ENCODE measurements around the gene CNTNAP4. TPM values are rescaled to one million over a fixed set of nuclear protein-coding genes. Genes with fewer than 3 reads are reported as not detected.

The CNTNAP4 gene
- total RNA-seq, 1 experiment from 2014 or later, result not detected

GRCh38 chr16:76450890-76451289 is 173.7 kb downstream of the CNTNAP4 start:
- no peaks in the 10 kb centered on the region for H3F3A ChIP-seq (ENCODE audit: insufficient read depth, low read depth)
- no peak overlapping the region for H3K27ac ChIP-seq
- no TSS peak for BruUV-seq (replicated peaks)
- no peaks in the 10 kb centered on the region for H3K9me2 ChIP-seq (ENCODE audit: insufficient read depth)
- H3K4me3 ChIP-seq, result no peak overlapping the region
- H2AFZ ChIP-seq, result no peak overlapping the region
- intact Hi-C loops (cut with micrococcal nuclease; ENCODE audit: unreplicated experiment), result no loop called here
- POLR2A ChIA-PET (ENCODE audit: unreplicated experiment), result no interaction called here
- H3K4me2 ChIP-seq, result no peak overlapping the region
- H3K36me3 ChIP-seq (ENCODE audit: low read depth), result no peaks in the 10 kb centered on the region
- no peaks in the 10 kb centered on the region for H3K4me1 ChIP-seq (replicated peaks; ENCODE audit: insufficient read depth)
- no peaks in the 10 kb centered on the region; the same call in 1 of the 2 replicates for H3K27me3 ChIP-seq (ENCODE audit: insufficient read depth, low read depth)
- TF ChIP-seq CTCF (conservative IDR thresholded peaks at IDR 0.05) (no peak), EZH2 (IDR thresholded peaks at IDR 0.05; ENCODE audit: low read depth) (no peak)
- H3K79me2 ChIP-seq (ENCODE audit: low read depth), result no peaks in the 10 kb centered on the region
- H3K9me3 ChIP-seq (ENCODE audit: insufficient read depth, low read depth), result no peaks in the 10 kb centered on the region
- no peaks in the 10 kb centered on the region for H4K20me1 ChIP-seq (ENCODE audit: insufficient read depth)
- CTCF ChIA-PET, result no interaction called here
- no peak for DNase-seq

- H3K4me2 ChIP-seq, result no peak overlapping the region
- POLR2A ChIA-PET (ENCODE audit: unreplicated experiment), result no interaction called here
- no peaks in the 10 kb centered on the region for H3F3A ChIP-seq (ENCODE audit: insufficient read depth, low read depth)
- CTCF ChIA-PET, result no interaction called here
- intact Hi-C loops (cut with micrococcal nuclease; ENCODE audit: unreplicated experiment), result no loop called here
- H3K36me3 ChIP-seq (ENCODE audit: low read depth), result no peaks in the 10 kb centered on the region
- no peak overlapping the region for H2AFZ ChIP-seq
- H3K4me1 ChIP-seq (replicated peaks; ENCODE audit: insufficient read depth), result no peaks in the 10 kb centered on the region
- no peaks in the 10 kb centered on the region; the same call in 1 of the 2 replicates for H3K27me3 ChIP-seq (ENCODE audit: insufficient read depth, low read depth)
- H3K4me3 ChIP-seq, result no peak overlapping the region
- no peak overlapping the region for H3K27ac ChIP-seq
- DNase-seq, result no peak
- no peaks in the 10 kb centered on the region for H4K20me1 ChIP-seq (ENCODE audit: insufficient read depth)
- H3K9me2 ChIP-seq (ENCODE audit: insufficient read depth), result no peaks in the 10 kb centered on the region
- no peaks in the 10 kb centered on the region for H3K79me2 ChIP-seq (ENCODE audit: low read depth)
- BruUV-seq (replicated peaks), result no TSS peak
- H3K9me3 ChIP-seq (ENCODE audit: insufficient read depth, low read depth), result no peaks in the 10 kb centered on the region
- no peak for TF ChIP-seq EZH2 (IDR thresholded peaks at IDR 0.05; ENCODE audit: low read depth)
- no peak for TF ChIP-seq CTCF (conservative IDR thresholded peaks at IDR 0.05)
These were observed 178.1 kb downstream of the CNTNAP4 start for GRCh38 chr16:76455257-76455656.

GRCh38 chr16:76456016-76456415 is 178.8 kb downstream of the CNTNAP4 start:
- H3K27me3 ChIP-seq (ENCODE audit: insufficient read depth, low read depth), result peaks cover 3% of the 10 kb centered on the region; the same call in 1 of the 2 replicates
- no peak overlapping the region for H3K4me3 ChIP-seq
- H3K9me2 ChIP-seq (ENCODE audit: insufficient read depth), result no peaks in the 10 kb centered on the region
- H3F3A ChIP-seq (ENCODE audit: insufficient read depth, low read depth), result no peaks in the 10 kb centered on the region
- no peaks in the 10 kb centered on the region for H3K36me3 ChIP-seq (ENCODE audit: low read depth)
- CTCF ChIA-PET, result no interaction called here
- TF ChIP-seq CTCF (conservative IDR thresholded peaks at IDR 0.05), result no peak
- TF ChIP-seq EZH2 (IDR thresholded peaks at IDR 0.05; ENCODE audit: low read depth), result no peak
- H3K4me1 ChIP-seq (replicated peaks; ENCODE audit: insufficient read depth), result no peaks in the 10 kb centered on the region
- H3K27ac ChIP-seq, result no peak overlapping the region
- no peak for DNase-seq
- intact Hi-C loops (cut with micrococcal nuclease; ENCODE audit: unreplicated experiment), result no loop called here
- H3K9me3 ChIP-seq (ENCODE audit: insufficient read depth, low read depth), result no peaks in the 10 kb centered on the region
- no peaks in the 10 kb centered on the region for H3K79me2 ChIP-seq (ENCODE audit: low read depth)
- H2AFZ ChIP-seq, result no peak overlapping the region
- no peaks in the 10 kb centered on the region for H4K20me1 ChIP-seq (ENCODE audit: insufficient read depth)
- no peak overlapping the region for H3K4me2 ChIP-seq
- POLR2A ChIA-PET (ENCODE audit: unreplicated experiment), result no interaction called here
- BruUV-seq (replicated peaks), result no TSS peak
